PC-3 (cell line): Measurements from ENCODE around the gene CLCN4. TPM values are rescaled to one million over a fixed set of nuclear protein-coding genes. Genes with fewer than 3 reads are reported as not detected.

Experiments
- ATAC-seq: fragments of 200-7000 bp; cut with Tn5 transposase; 2 replicates; pipeline ENCODE4 v1.9.1; 2020; ENCODE audit warnings: mild to moderate bottlenecking, moderate library complexity
- BruUV-seq: library from RNA; stranded (reverse); fragments of 400-500 nt; replicated peaks from 2 replicates; lab custom pipeline; 2021; lab: Mats Ljungman, UMichigan
- CTCF ChIA-PET: fragments of 300-600 bp; sonication (Branson Sonifier 250); formaldehyde crosslinking; loops from one replicate; lab custom pipeline; 2022; ENCODE audit warnings: antibody characterized with exemption; lab: Charles Lee
- POLR2A ChIA-PET: fragments of 300-600 bp; sonication (Branson Sonifier 250); formaldehyde crosslinking; loops from one replicate; lab custom pipeline; 2022; ENCODE audit warnings: antibody characterized with exemption; ENCODE audit not compliant: unreplicated experiment; lab: Charles Lee
- DNase-seq: peaks from one replicate; pipeline ENCODE4 v3.0.0-alpha.2; 2015
- H2AFZ ChIP-seq: fragments of 300-600 bp; sonication (generic); 2 replicates; pipeline ENCODE4 v1.6.0; 2016; ENCODE audit warnings: antibody characterized with exemption, low read length
- H3F3A ChIP-seq: fragments of 300-600 bp; sonication (generic); one replicate; pipeline ENCODE4 v1.6.0; 2017; ENCODE audit warnings: antibody characterized with exemption, low read length, control low read depth, mild to moderate bottlenecking; ENCODE audit not compliant: unreplicated experiment
- H3K27ac ChIP-seq: fragments of 300-600 bp; sonication (generic); 2 replicates; pipeline ENCODE4 v1.5.1; 2016; ENCODE audit warnings: mild to moderate bottlenecking, low read length
- H3K27me3 ChIP-seq: fragments of 300-600 bp; sonication (generic); 2 replicates; pipeline ENCODE4 v1.6.1; 2016; ENCODE audit warnings: low read length, mixed read lengths
- H3K36me3 ChIP-seq: fragments of 300-600 bp; sonication (generic); 2 replicates; pipeline ENCODE4 v1.6.1; 2016; ENCODE audit warnings: low read depth, mixed run types, low read length, mixed read lengths
- H3K4me1 ChIP-seq: fragments of 300-600 bp; sonication (generic); 2 replicates; pipeline ENCODE4 v1.5.1; 2016; ENCODE audit warnings: low read length; ENCODE audit not compliant: insufficient read depth
- H3K4me2 ChIP-seq: fragments of 300-600 bp; sonication (generic); 2 replicates; pipeline ENCODE4 v1.6.0; 2016; ENCODE audit warnings: low read length
- H3K4me3 ChIP-seq: fragments of 300-600 bp; sonication (generic); 2 replicates; pipeline ENCODE4 v1.5.1; 2016; ENCODE audit warnings: mild to moderate bottlenecking, low read length, mixed read lengths
- H3K79me2 ChIP-seq: fragments of 300-600 bp; sonication (generic); 2 replicates; pipeline ENCODE4 v1.6.1; 2017; ENCODE audit warnings: low read length, mixed read lengths
- H3K9ac ChIP-seq: fragments of 300-600 bp; sonication (generic); 2 replicates; pipeline ENCODE4 v1.6.0; 2016; ENCODE audit warnings: mild to moderate bottlenecking, low read length
- H3K9me2 ChIP-seq: fragments of 300-600 bp; sonication (generic); replicated peaks from 2 replicates; pipeline ENCODE4 v1.6.1; 2016; ENCODE audit warnings: mixed run types, low read length, mixed read lengths
- H3K9me3 ChIP-seq: fragments of 300-600 bp; sonication (generic); 2 replicates; pipeline ENCODE4 v1.6.1; 2016; ENCODE audit warnings: low read length, mixed read lengths
- H4K20me1 ChIP-seq: fragments of 300-600 bp; sonication (generic); 2 replicates; pipeline ENCODE4 v1.6.1; 2016; ENCODE audit warnings: low read length, mixed read lengths
- EZH2 ChIP-seq: fragments of 300-600 bp; sonication (generic); IDR thresholded peaks from one replicate; pipeline ENCODE4 v1.6.1; 2017; ENCODE audit warnings: antibody characterized with exemption, mild to moderate bottlenecking, low read length; ENCODE audit not compliant: unreplicated experiment
- EZH2phosphoT487 ChIP-seq: fragments of 300-600 bp; sonication (generic); IDR thresholded peaks from 2 replicates; pipeline ENCODE4 v1.6.1; 2018; ENCODE audit warnings: mild to moderate bottlenecking, antibody characterized with exemption, low read length, borderline replicate concordance
- intact Hi-C: fragments of 100-400 bp; cut with micrococcal nuclease; formaldehyde crosslinking; loops from 2 replicates; pipeline ENCODE4 v1.9.0; 2023
- total RNA-seq: library from RNA; depleted of rRNA; stranded (reverse); fragments of >200 nt; gene quantifications from 2 replicates; pipeline ENCODE4 v1.2.3, GENCODE V29; 2014
- TF ChIP-seq, protein P1 (sequence below): fragments of 300-600 bp; sonication (generic); conservative IDR thresholded peaks from 2 replicates; pipeline ENCODE4 v1.5.1; 2017; ENCODE audit warnings: antibody characterized with exemption, low read depth, mild to moderate bottlenecking, low read length

CLCN4 gene
- total RNA-seq, 1 experiment from 2014 or later, result 13.7 TPM

DNA sequence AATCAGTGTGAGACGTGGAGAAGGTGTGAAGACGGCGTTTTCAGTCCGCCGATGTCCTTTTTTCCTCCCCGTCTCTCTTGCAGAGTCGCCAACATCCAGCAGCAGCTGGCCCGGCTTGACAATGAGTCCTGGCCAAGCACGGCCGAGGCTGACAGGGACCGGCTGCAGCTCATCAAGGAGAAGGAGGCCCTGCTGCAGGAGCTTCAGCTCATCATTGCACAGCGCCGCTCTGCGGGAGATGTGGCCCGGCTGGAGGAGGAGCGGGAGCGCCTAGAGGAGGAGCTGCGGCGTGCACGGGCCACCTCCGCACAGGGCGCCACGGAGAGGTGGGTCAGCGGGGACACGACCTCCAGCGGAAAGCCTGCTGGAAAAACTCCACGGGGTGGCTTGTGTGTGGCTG is 47.1 kb upstream of the CLCN4 start:
- H3K4me1 ChIP-seq, result no peaks in the 10 kb centered on the region
- H3K27me3 ChIP-seq, result no peaks in the 10 kb centered on the region
- H3K4me2 ChIP-seq, result no peak overlapping the region
- H3F3A ChIP-seq, result no peaks in the 10 kb centered on the region
- ATAC-seq, result no peak
- no peak for TF ChIP-seq EZH2
- no peak for TF ChIP-seq EZH2phosphoT487
- TF ChIP-seq, protein P1, sequence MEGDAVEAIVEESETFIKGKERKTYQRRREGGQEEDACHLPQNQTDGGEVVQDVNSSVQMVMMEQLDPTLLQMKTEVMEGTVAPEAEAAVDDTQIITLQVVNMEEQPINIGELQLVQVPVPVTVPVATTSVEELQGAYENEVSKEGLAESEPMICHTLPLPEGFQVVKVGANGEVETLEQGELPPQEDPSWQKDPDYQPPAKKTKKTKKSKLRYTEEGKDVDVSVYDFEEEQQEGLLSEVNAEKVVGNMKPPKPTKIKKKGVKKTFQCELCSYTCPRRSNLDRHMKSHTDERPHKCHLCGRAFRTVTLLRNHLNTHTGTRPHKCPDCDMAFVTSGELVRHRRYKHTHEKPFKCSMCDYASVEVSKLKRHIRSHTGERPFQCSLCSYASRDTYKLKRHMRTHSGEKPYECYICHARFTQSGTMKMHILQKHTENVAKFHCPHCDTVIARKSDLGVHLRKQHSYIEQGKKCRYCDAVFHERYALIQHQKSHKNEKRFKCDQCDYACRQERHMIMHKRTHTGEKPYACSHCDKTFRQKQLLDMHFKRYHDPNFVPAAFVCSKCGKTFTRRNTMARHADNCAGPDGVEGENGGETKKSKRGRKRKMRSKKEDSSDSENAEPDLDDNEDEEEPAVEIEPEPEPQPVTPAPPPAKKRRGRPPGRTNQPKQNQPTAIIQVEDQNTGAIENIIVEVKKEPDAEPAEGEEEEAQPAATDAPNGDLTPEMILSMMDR, result no peak
- no peak for DNase-seq
- H3K9me2 ChIP-seq, result no peaks in the 10 kb centered on the region
- no peak overlapping the region for H3K9ac ChIP-seq
- no peak overlapping the region for H3K4me3 ChIP-seq
- no peaks in the 10 kb centered on the region for H3K9me3 ChIP-seq
- ChIA-PET POLR2A (no interaction called here), CTCF (no interaction called here)
- no peaks in the 10 kb centered on the region for H3K79me2 ChIP-seq
- H3K36me3 ChIP-seq, result no peaks in the 10 kb centered on the region; the same call in 1 of the 2 replicates
- intact Hi-C loops, result no loop called here
- H4K20me1 ChIP-seq, result no peaks in the 10 kb centered on the region
- H2AFZ ChIP-seq, result no peak overlapping the region
- no peak overlapping the region for H3K27ac ChIP-seq
- BruUV-seq, result no TSS peak

DNA sequence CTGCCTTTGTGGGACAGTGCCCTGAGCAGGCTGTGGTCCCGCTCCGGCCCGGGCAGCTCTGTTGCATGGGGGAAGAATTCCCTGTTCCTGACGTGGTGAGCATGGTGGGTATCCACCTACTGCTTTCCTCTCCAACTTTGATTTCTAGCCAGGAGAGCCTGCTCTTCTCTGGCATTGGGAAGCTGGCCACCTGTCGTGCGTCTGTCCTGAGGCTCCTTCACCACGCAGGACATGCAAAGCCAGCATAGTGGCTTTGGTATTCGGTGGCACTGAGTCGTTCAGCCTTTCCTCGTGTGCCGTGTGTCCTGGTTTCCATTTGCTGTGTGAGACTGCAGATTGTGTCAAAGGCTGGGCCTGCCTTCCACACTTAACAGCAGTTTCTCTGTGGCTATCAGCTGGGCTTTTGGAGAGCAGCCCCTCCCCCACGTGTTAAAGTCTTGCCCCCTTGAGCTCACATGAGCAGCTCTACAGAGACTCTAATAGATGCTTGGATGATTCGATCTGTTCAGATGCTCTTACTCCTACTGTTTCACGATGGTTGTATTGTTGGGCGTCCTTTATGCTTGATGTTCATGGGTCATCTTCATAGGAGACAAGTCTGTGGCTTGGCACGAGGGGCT is 46.3 kb upstream of the CLCN4 start:
- no peak for ATAC-seq
- no peaks in the 10 kb centered on the region for H3F3A ChIP-seq
- H3K9me3 ChIP-seq, result no peaks in the 10 kb centered on the region
- no peak overlapping the region for H3K4me3 ChIP-seq
- no peak overlapping the region for H3K27ac ChIP-seq
- H3K36me3 ChIP-seq, result no peaks in the 10 kb centered on the region; the same call in none of the 2 replicates
- H3K4me1 ChIP-seq, result no peaks in the 10 kb centered on the region
- BruUV-seq, result no TSS peak
- DNase-seq, result no peak
- H2AFZ ChIP-seq, result no peak overlapping the region
- no peak overlapping the region for H3K9ac ChIP-seq
- intact Hi-C loops, result no loop called here
- TF ChIP-seq EZH2, result no peak
- TF ChIP-seq, protein P1, result no peak
- TF ChIP-seq EZH2phosphoT487, result no peak
- H3K9me2 ChIP-seq, result no peaks in the 10 kb centered on the region
- ChIA-PET CTCF (no interaction called here), POLR2A (no interaction called here)
- H4K20me1 ChIP-seq, result no peaks in the 10 kb centered on the region
- H3K4me2 ChIP-seq, result no peak overlapping the region
- H3K79me2 ChIP-seq, result no peaks in the 10 kb centered on the region
- no peaks in the 10 kb centered on the region for H3K27me3 ChIP-seq

DNA sequence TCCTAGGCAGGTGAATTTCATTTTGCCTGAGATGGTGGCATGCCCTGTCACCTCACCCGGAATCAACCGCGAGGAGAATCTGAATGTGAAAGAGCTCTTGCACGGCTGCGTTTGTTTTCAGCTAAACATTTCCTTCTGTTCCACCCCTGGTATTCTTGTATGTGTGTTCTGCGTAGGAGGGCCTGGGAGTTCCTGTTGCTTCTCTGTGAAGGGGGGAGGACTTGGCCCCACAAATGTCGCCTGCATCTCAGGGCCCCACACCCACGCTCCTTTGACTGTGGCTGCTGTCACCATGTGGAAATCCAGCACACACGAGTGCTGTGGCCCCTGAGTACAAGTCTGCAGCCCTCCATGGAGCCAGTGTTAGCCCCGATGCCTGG is 45.8 kb upstream of the CLCN4 start:
- BruUV-seq, result no TSS peak
- H3K4me2 ChIP-seq, result no peak overlapping the region
- no peaks in the 10 kb centered on the region for H3K27me3 ChIP-seq
- DNase-seq (no peak), ATAC-seq (no peak)
- no peaks in the 10 kb centered on the region for H3K9me2 ChIP-seq
- no peak for TF ChIP-seq EZH2
- TF ChIP-seq, protein P1, result no peak
- no peak for TF ChIP-seq EZH2phosphoT487
- H3K27ac ChIP-seq, result no peak overlapping the region
- no peak overlapping the region for H2AFZ ChIP-seq
- H3K4me3 ChIP-seq, result no peak overlapping the region
- intact Hi-C loops, result no loop called here
- H3F3A ChIP-seq, result no peaks in the 10 kb centered on the region
- H3K79me2 ChIP-seq, result no peaks in the 10 kb centered on the region
- POLR2A ChIA-PET, result no interaction called here
- CTCF ChIA-PET, result no interaction called here
- no peaks in the 10 kb centered on the region; the same call in none of the 2 replicates for H3K36me3 ChIP-seq
- H3K9me3 ChIP-seq, result no peaks in the 10 kb centered on the region
- H3K4me1 ChIP-seq, result no peaks in the 10 kb centered on the region
- H3K9ac ChIP-seq, result no peak overlapping the region
- no peaks in the 10 kb centered on the region for H4K20me1 ChIP-seq
